Hematopoietic multipotent progenitor cell treated with erythropoietin and hydrocortisone succinate and interleukin-3 and kit ligand, for 4 days (in vitro differentiated cells): ENCODE results near the gene IFNL2.
A peak's percentile ranks its signal among the peaks of the same experiment; 100 is the strongest.
"Not testable (repeated sequence)": the region's sequence is repeated elsewhere in the genome, so short reads cannot be mapped to it uniquely, and the experiment has no call there.

Source experiments
- DNase-seq: peaks from one replicate; pipeline ENCODE4 v3.0.0-alpha.2; 2015

IFNL2 gene

DNA sequence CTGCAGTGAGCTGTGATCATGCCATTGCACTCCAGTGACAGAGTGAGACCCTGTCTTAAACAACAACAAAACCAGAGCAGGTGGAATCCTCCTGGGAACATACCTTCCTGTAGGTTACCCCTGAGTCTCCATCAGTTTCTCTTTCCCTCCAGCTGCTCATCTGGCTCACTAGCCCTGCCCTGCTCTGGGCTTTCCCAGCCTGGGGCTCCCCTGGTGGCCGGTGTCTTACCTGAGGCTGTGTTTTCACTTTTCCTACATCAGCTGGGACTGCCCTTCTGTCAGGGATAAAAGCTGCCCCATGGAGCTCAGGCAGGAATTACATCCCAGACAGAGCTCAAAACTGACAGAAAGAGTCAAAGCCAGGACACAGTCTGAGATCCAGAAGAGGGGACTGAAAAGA is at the start of gene IFNL2:
Gene IFNL2 (plus strand): TSS at position 312 of the 400 bp plus-strand sequence. CDS start 173 bp downstream, outside the sequence.
- not testable (repeated sequence) for DNase-seq

GRCh38 chr19:39219108-39219507 is 49.1 kb upstream of the IFNL2 start:
- DNase-seq = peak; percentile 24

DNA sequence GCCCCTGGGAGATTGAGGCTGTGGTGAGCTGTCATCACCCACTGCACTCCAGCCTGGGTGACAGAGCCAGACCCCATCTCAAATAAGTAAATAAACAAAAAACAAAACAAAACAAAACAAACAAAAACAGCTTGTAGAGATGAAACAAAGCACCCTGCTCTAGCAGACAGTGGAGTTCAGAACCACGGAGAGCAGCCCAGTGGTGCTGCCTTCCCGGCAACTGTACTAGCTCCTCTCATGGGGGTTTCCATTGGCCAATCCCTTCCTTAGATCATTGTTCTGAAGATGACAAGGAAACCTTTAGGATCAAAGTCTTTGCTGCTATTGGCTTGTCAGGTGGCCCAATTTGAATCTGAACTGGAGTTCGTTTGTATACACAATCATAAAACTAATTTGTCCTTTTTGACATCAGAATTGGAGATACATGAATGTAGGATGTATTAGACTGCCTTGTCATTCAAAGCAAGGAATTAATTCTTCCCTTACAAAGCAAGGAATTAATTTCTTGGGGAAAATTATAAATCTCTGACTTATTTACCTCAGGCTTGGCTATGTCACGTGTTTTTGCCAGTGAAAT is 44.4 kb upstream of the IFNL2 start:
- peak; percentile 63 for DNase-seq

DNA sequence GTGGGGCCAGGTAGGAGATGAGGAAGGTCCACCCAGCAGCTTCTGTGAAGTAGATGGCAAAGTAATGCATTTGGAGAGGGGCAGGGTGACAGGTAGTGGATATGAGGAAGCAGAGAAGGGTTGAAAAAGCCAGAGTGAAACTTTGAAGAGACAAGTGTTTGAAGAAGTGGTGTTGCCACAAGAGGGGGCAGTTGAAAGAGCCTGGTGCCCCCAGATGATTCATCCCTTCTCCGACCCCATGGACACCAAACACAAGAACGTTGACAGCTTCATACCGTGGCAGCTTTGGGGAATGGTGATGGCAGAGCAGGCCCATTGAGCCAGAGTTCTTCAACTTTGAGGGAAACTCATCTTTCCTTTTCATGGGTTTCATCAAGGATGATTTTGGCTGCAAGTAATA is 43.3 kb upstream of the IFNL2 start:
- DNase-seq = peak; percentile 64

GRCh38 chr19:39230096-39230764 is 38.0 kb upstream of the IFNL2 start:
- no peak for DNase-seq

DNA sequence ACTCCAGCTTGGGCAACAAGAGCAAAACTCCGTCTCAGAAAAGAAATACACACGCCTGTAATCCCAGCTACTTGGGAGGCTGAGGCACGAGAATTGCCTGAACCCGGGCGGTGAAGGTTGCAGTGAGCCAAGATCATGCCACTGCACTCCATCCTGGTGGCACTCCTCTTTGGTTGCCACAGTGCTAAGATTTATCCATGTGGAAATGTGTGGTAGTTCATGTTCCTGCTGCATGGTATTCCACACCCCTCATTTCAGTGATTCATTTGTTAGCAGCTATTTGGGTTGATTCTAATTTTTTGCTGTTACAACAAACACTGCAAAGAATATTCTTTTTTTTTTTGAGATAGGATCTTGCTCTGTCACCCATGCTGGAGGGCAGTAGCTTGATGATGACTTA is 35.5 kb upstream of the IFNL2 start:
- no peak for DNase-seq

- no peak for DNase-seq
These were observed 31.7 kb upstream of the IFNL2 start for GRCh38 chr19:39236527-39236926.

GRCh38 chr19:39237200-39238184 is 30.7 kb upstream of the IFNL2 start:
- peak; percentile 43 for DNase-seq

DNA sequence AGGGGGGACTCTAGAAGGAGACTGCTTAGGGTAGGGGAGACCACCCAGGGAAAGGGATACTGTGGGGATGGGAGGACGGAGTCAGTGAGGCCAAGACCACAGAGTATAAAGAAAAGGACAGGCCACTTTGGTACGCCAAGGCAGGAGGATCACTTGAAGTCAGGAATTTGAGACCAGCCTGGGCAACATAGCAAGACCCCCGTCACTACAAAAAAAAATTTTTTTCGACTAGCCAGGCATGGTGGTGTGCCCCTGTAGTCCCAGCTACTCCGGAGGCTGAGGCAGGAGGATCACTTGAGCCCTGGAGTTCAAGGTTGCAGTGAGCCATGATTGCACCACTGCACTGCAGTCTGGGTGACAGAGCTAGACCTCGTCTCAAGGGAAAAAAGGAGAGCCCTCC is 30.0 kb upstream of the IFNL2 start:
- DNase-seq = no peak

- DNase-seq = no peak
These were observed 29.3 kb upstream of the IFNL2 start for GRCh38 chr19:39238944-39239343.

GRCh38 chr19:39240421-39240820 is 27.8 kb upstream of the IFNL2 start:
- no peak for DNase-seq

DNA sequence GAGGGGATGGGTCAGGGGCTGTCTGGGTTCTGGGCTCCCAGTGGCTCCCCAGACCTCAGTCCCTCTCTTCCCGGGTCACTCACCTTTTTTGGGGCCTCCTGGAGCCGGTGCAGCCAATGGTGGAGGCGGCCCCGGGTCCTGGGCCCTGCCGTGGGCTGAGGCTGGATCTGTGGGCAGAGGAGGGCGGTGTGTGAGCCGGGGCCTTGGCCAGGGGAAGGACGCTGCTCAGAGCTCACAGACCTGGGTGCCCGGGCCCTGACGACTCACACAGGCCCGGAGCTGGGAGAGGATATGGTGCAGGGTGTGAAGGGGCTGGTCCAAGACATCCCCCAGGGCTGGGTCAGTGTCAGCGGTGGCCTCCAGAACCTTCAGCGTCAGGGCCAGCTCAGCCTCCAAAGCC is 24.5 kb upstream of the IFNL2 start:
- DNase-seq = not testable (repeated sequence)

DNA sequence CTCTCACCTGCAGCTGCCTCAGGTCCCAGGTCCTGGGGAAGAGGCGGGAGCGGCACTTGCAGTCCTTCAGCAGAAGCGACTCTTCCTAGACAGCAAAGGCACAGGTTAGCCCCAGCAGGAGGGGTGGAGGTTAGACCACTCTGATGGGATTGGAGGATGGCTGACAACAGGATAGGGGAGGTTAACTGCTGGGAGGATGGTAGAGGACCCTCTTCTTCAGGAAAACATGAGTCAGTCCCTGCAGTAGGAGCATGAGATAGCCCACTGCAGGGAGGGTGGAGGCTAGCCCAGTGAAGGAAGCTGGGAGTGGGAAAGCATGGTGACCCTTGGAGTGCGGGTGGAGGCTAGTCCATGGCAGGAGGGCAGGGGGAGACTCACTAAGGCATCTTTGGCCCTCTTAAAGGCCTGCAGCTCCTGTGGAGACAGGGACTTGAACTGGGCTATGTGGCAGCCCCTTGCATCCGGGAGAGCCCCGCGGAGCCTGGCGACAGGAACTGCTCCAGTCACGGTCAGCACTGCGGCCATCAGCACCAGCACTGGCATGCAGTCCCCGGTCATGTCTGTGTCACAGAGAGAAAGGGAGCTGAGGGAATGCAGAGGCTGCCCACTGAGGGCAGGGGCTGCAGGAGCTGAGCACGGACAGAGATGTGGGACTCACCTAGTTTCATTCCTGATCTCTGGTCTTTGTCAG is 23.6 kb upstream of the IFNL2 start, which contains the start of gene IFNL3:
Gene IFNL3 (minus strand): TSS at position 597 of the 691 bp plus-strand sequence. CDS start 39 bp downstream, at position 558.
- not testable (repeated sequence) for DNase-seq

DNA sequence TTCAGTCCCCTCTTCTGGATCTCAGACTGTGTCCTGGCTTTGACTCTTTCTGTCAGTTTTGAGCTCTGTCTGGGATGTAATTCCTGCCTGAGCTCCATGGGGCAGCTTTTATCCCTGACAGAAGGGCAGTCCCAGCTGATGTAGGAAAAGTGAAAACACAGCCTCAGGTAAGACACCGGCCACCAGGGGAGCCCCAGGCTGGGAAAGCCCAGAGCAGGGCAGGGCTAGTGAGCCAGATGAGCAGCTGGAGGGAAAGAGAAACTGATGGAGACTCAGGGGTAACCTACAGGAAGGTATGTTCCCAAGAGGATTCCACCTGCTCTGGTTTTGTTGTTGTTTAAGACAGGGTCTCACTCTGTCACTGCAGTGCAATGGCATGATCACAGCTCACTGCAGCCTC is 23.0 kb upstream of the IFNL2 start:
- DNase-seq = not testable (repeated sequence)

DNA sequence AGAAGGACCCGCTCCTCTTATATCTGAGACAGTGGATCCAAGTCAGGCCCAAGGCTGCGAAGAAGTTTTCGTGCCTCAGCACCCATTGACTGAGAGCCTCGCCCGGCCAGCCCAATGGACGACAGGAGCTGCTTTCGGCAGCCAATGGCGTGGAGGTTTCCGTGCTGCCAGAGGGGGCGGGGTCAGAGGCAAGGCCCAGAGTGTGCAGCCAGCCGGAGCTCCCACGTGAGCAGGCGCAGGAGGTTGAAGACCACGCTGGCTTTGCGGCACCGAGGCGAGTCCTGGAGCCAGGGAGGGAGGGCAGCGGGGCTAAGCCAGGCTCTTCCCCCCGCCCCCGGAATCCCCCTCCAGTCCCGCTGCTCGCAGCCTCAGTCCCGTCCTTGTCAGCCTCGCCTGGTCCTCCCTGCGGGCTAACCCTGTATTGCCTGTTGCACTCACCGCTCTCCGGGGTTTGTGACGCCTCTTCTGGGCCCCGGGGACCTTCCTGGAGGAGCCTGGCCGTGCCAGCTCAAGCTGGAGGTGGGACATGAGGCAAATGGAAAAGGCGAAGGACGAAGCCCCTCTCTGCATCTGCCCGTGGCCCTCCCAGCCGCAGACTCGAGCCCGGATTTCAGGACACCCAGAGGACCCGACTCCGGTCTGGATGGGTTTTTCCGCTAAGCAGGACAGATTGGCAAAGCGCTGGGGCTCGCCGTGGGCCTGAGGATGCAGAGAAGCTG is 21.1 kb upstream of the IFNL2 start:
- DNase-seq = peak; percentile 48

DNA sequence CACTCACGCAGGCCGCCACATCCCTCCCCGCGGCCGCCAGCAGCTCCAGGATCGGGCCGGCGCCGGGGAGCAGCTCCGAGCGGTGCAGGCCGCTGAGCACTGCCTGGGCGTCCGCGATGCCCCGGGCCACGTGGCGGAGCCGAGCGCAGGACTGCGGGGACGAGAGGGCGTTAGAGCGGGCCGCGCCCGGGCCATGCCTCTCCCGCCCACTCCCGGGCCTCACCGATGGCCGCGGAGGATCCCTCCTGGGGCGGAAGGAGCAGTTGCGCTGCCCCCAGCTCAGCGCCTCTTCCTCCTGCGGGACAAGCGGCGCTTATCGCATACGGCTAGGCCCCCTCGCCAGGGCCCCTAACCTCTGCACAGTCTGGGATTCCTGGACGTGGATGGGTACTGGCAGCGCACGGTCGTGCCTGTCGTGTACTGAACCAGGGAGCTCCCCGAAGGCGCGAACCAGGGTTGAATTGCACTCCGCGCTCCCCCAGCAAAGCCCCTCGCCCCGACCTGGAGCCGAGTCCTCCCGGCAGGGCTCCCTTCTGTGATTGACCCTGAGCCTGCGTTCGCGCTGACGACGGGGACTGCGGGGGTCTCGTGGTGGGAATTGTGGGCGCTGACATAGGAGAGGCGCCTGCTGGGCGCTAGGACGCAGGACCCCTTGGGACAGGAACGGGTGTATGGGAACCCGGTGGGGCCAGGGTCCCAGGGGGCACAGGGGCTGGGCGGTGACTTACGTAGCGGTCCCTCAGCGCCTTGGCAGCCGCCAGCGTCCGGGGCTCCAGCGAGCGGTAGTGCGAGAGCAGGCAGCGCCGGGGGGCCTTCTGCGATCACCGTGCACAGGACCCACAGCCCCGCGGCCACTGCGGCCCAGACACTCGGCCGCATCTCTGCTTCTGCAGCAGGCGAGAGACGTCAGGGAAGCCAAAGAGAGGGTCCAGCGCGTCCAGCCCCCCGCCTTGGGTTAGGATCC is 20.2 kb upstream of the IFNL2 start:
- peak; percentile 55 for DNase-seq

GRCh38 chr19:39248806-39249205 is 19.4 kb upstream of the IFNL2 start, which contains the start of gene IFNL4:
TSS of gene IFNL4 (minus strand) at chr19:39248856.
- peak; percentile 52 for DNase-seq

DNA sequence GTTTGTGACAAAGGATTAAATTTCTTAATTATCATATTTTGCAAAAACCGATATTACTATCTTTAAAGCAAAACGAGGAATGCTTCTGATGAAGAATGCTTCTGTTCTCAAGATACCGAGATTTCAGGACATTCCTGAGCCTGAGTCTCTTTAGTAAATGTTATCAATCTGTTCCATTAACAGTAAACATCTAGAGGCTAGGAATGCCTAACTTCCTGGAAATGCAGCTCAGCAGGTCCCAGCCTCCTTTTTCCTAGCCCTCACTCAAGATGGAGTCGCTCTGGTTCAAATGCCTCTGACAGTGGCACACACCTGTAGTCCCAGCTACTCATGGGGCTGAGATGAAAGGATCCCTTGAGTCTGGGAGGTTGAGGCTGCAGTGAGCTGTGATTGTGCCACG is 17.1 kb upstream of the IFNL2 start:
- DNase-seq = no peak

- peak; percentile 59 for DNase-seq
These were observed 16.4 kb upstream of the IFNL2 start for GRCh38 chr19:39251846-39252245.

DNA sequence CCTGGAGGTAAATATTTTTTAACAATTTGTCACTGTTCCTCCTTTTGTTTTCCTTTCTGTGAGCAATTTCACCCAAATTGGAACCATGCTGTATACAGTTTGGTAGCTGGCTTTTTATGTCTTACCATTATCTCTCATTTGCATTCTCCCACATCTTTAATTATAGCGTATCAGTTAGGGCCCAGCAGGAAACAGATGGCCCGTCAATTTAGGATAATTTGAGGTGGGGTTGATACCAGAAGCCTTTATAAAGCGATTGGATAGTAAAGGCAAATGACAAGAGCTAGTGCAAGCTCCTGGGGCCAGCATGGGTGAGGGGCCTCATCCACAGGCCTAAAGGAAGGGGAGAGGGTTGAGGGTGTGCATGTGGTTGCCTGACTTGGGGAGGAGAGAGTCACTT is 15.7 kb upstream of the IFNL2 start:
- peak; percentile 94 for DNase-seq
